Neural cell (in vitro differentiated cells): ENCODE results near the gene MEGF11. TPM values are rescaled to one million over a fixed set of nuclear protein-coding genes. Genes with fewer than 3 reads are reported as not detected.

ENCODE experiments used
- H2AFZ ChIP-seq: fragments of 200-600, 300-800 bp; sonication (generic), shearing (Covaris generic); 2 replicates; pipeline ENCODE4 v1.6.0; 2014; ENCODE audit warnings: low read depth, mild to moderate bottlenecking, antibody characterized with exemption, low read length, moderate library complexity
- H3F3A ChIP-seq: fragments of 200-600 bp; shearing (Covaris generic); 2 replicates; pipeline ENCODE4 v1.6.1; 2016; ENCODE audit warnings: mild to moderate bottlenecking, moderate library complexity, mixed read lengths, antibody characterized with exemption, low read length; ENCODE audit not compliant: insufficient read depth, poor library complexity, severe bottlenecking
- H3K27ac ChIP-seq: fragments of 200-600, 300-800 bp; sonication (generic), shearing (Covaris generic); 2 replicates; pipeline ENCODE4 v1.5.1; 2014; ENCODE audit warnings: mild to moderate bottlenecking, low read length, moderate library complexity
- H3K27me3 ChIP-seq: fragments of 300-800, 200-600 bp; sonication (generic), shearing (Covaris generic); 2 replicates; pipeline ENCODE4 v1.6.0; 2014; ENCODE audit warnings: mild to moderate bottlenecking, low read depth, low read length, moderate library complexity; ENCODE audit not compliant: insufficient read depth
- H3K36me3 ChIP-seq: fragments of 300-800, 200-600 bp; sonication (generic), shearing (Covaris generic); 2 replicates; pipeline ENCODE4 v1.5.1; 2014; ENCODE audit warnings: mild to moderate bottlenecking, antibody characterized with exemption, low read length, moderate library complexity; ENCODE audit not compliant: insufficient read depth
- H3K4me2 ChIP-seq: fragments of 300-800, 200-600 bp; sonication (generic), shearing (Covaris generic); 2 replicates; pipeline ENCODE4 v1.6.0; 2014; ENCODE audit warnings: mild to moderate bottlenecking, low read length
- H3K4me3 ChIP-seq: fragments of 300-800, 200-600 bp; sonication (generic), shearing (Covaris generic); 2 replicates; pipeline ENCODE4 v1.5.1; 2014; ENCODE audit warnings: mild to moderate bottlenecking, low read length, moderate library complexity
- H3K79me2 ChIP-seq: fragments of 200-600 bp; shearing (Covaris generic); replicated peaks from 2 replicates; pipeline ENCODE4 v1.6.0; 2014; ENCODE audit warnings: mild to moderate bottlenecking, low read length, moderate library complexity; ENCODE audit not compliant: insufficient read depth
- H3K9ac ChIP-seq: fragments of 300-800, 200-600 bp; sonication (generic), shearing (Covaris generic); 2 replicates; pipeline ENCODE4 v1.6.1; 2016; ENCODE audit warnings: mild to moderate bottlenecking, low read length, mixed read lengths
- H3K9me2 ChIP-seq: fragments of 200-600 bp; shearing (Covaris generic); 2 replicates; pipeline ENCODE4 v1.6.1; 2016; ENCODE audit warnings: mild to moderate bottlenecking, low read length, mixed read lengths; ENCODE audit not compliant: insufficient read depth
- H3K9me3 ChIP-seq: fragments of 200-600, 300-800 bp; sonication (generic), shearing (Covaris generic); 2 replicates; pipeline ENCODE4 v1.6.1; 2016; ENCODE audit warnings: mild to moderate bottlenecking, mixed run types, low read length, moderate library complexity, mixed read lengths
- H4K20me1 ChIP-seq: fragments of 200-600 bp; shearing (Covaris generic); 2 replicates; pipeline ENCODE4 v1.6.1; 2016; ENCODE audit warnings: mild to moderate bottlenecking, mixed run types; ENCODE audit not compliant: insufficient read depth
- CTCF ChIP-seq: fragments of 450-650 bp; IDR thresholded peaks from 2 replicates; pipeline ENCODE4 v1.5.1; 2014; ENCODE audit warnings: antibody characterized with exemption, mild to moderate bottlenecking, moderate library complexity; ENCODE audit not compliant: poor library complexity, severe bottlenecking
- EP300 ChIP-seq: fragments of 450-650 bp; conservative IDR thresholded peaks from 2 replicates; pipeline ENCODE4 v1.6.1; 2014; ENCODE audit warnings: antibody characterized with exemption, mild to moderate bottlenecking, moderate library complexity; ENCODE audit not compliant: poor library complexity, severe bottlenecking
- EZH2 ChIP-seq: fragments of 200-600, 300-800 bp; shearing (Covaris generic), sonication (generic); IDR thresholded peaks from 2 replicates; pipeline ENCODE4 v1.6.1; 2014; ENCODE audit warnings: antibody characterized with exemption, low read length, borderline replicate concordance, mild to moderate bottlenecking; ENCODE audit not compliant: insufficient read depth, poor library complexity, severe bottlenecking
- MXI1 ChIP-seq: fragments of 450-650 bp; conservative IDR thresholded peaks from 2 replicates; pipeline ENCODE4 v1.6.1; 2014; ENCODE audit warnings: antibody characterized with exemption, mild to moderate bottlenecking; ENCODE audit not compliant: poor library complexity, severe bottlenecking
- POLR2AphosphoS5 ChIP-seq: IDR thresholded peaks from 2 replicates; pipeline ENCODE4 v1.6.1; 2012
- RAD21 ChIP-seq: fragments of 450-650 bp; conservative IDR thresholded peaks from 2 replicates; pipeline ENCODE4 v1.6.1; 2014; ENCODE audit warnings: antibody characterized with exemption, mild to moderate bottlenecking, moderate library complexity
- REST ChIP-seq: IDR thresholded peaks from 2 replicates; pipeline ENCODE4 v1.6.1; 2012; ENCODE audit warnings: borderline replicate concordance
- SMC3 ChIP-seq: fragments of 450-650 bp; conservative IDR thresholded peaks from 2 replicates; pipeline ENCODE4 v1.6.1; 2014; ENCODE audit warnings: antibody characterized with exemption, mild to moderate bottlenecking, moderate library complexity; ENCODE audit not compliant: poor library complexity
- TAF1 ChIP-seq: IDR thresholded peaks from 2 replicates; pipeline ENCODE4 v1.6.1; 2012; ENCODE audit warnings: low read depth
- polyA plus RNA-seq: library from polyadenylated mRNA; depleted of rRNA; stranded (reverse); fragments of >200 nt; gene quantifications from 2 replicates; pipeline ENCODE4 v1.2.3, GENCODE V29; 2014

Gene MEGF11
- polyA plus RNA-seq, 1 donor from 2014 or later = 0.64 TPM

- Histone ChIP-seq H3K4me3 (no peak overlapping the region), H3K36me3 (no peaks in the 10 kb centered on the region), H3K27me3 (no peaks in the 10 kb centered on the region), H4K20me1 (no peaks in the 10 kb centered on the region), H3K9ac (no peak overlapping the region), H2AFZ (no peak overlapping the region), H3K9me2 (no peaks in the 10 kb centered on the region), H3F3A (no peaks in the 10 kb centered on the region), H3K9me3 (no peaks in the 10 kb centered on the region), H3K79me2 (no peaks in the 10 kb centered on the region), H3K4me2 (no peak overlapping the region), H3K27ac (no peak overlapping the region)
- TF ChIP-seq POLR2AphosphoS5 = no peak
- TF ChIP-seq EZH2 = no peak
- TF ChIP-seq SMC3 = no peak
- no peak for TF ChIP-seq RAD21
- no peak for TF ChIP-seq CTCF
- no peak for TF ChIP-seq MXI1
- TF ChIP-seq TAF1 = no peak
- no peak for TF ChIP-seq REST
- TF ChIP-seq EP300 = no peak
Measured at GRCh38 chr15:65939901-65940617, 313.5 kb downstream of the MEGF11 start.

GRCh38 chr15:65938604-65939003, 314.9 kb downstream of the MEGF11 start:
- Histone ChIP-seq H3K9ac (no peak overlapping the region), H2AFZ (no peak overlapping the region), H3K4me3 (no peak overlapping the region), H3K4me2 (no peak overlapping the region), H3F3A (no peaks in the 10 kb centered on the region), H3K36me3 (no peaks in the 10 kb centered on the region), H4K20me1 (no peaks in the 10 kb centered on the region), H3K27me3 (no peaks in the 10 kb centered on the region), H3K79me2 (no peaks in the 10 kb centered on the region), H3K27ac (no peak overlapping the region), H3K9me2 (no peaks in the 10 kb centered on the region), H3K9me3 (no peaks in the 10 kb centered on the region)
- TF ChIP-seq EZH2 = no peak
- no peak for TF ChIP-seq SMC3
